T-cell (primary cell): ENCODE measurements around the gene ACER2. TPM values are rescaled to one million over a fixed set of nuclear protein-coding genes. Genes with fewer than 3 reads are reported as not detected.
A peak's percentile ranks its signal among the peaks of the same experiment; 100 is the strongest.
"Not testable (repeated sequence)": the region's sequence is repeated elsewhere in the genome, so short reads cannot be mapped to it uniquely, and the experiment has no call there.

Source experiments
- ATAC-seq, 4 experiments: fragments of 200-7000 bp in 3 of 4; fragments of 150-1000 bp in 1 of 4; cut with Tn5 transposase; replicated peaks in 1 of 4; 1 replicate in 3 of 4; 2 replicates in 1 of 4; pipeline ENCODE4 v1.10.0; 2021; ENCODE audit warnings: moderate library complexity in 3 of 4, mild to moderate bottlenecking in 2 of 4, moderate number of reproducible peaks in 1 of 4
- CTCF ChIA-PET, 2 donors: fragments of 300-600 bp; sonication (Branson Sonifier 250); formaldehyde crosslinking; loops; one replicate each; lab custom pipeline; 2022; ENCODE audit warnings: antibody characterized with exemption in 2 of 2; lab: Charles Lee
- POLR2A ChIA-PET, 2 donors: fragments of 300-600 bp; sonication (Branson Sonifier 250); formaldehyde crosslinking; loops; one replicate each; lab custom pipeline; 2022; ENCODE audit warnings: antibody characterized with exemption in 2 of 2; lab: Charles Lee
- DNase-seq, 35 experiments: peaks; one replicate each; pipeline versions ENCODE4 v3.0.0 to v3.0.0-alpha.2; 2013 to 2023
- H3K27ac ChIP-seq: one replicate; pipeline ENCODE4 v1.5.1; 2013; ENCODE audit warnings: low read length
- H3K27me3 ChIP-seq, 2 experiments: replicated peaks in 1 of 2; 1 replicate in 1 of 2; 2 replicates in 1 of 2; pipeline versions ENCODE4 v1.6.1 to v1.7.0; 2013; ENCODE audit warnings: low read length in 1 of 2, mixed read lengths in 1 of 2; ENCODE audit not compliant: control insufficient read depth in 2 of 2, insufficient read depth in 2 of 2; ENCODE audit errors: extremely low read depth in 1 of 2
- H3K36me3 ChIP-seq, 2 donors: 1 replicate in 1 of 2; 2 replicates in 1 of 2; pipeline versions ENCODE4 v1.6.1 to v1.7.0; 2013; ENCODE audit warnings: low read length in 1 of 2; ENCODE audit not compliant: control insufficient read depth in 2 of 2, insufficient read depth in 1 of 2; ENCODE audit errors: extremely low read depth in 1 of 2
- H3K4me1 ChIP-seq, 2 experiments: 1 replicate in 1 of 2; 2 replicates in 1 of 2; pipeline versions ENCODE4 v1.6.1 to v1.7.0; 2013; ENCODE audit warnings: low read length in 2 of 2, mixed read lengths in 1 of 2; ENCODE audit not compliant: insufficient read depth in 2 of 2, control insufficient read depth in 1 of 2; ENCODE audit errors: extremely low read depth in 1 of 2
- H3K4me3 ChIP-seq, 2 donors: 1 replicate in 1 of 2; 2 replicates in 1 of 2; pipeline versions ENCODE4 v1.5.1 to v1.7.0; 2013; ENCODE audit warnings: mild to moderate bottlenecking in 2 of 2, low read length in 1 of 2, moderate library complexity in 1 of 2; ENCODE audit not compliant: control insufficient read depth in 1 of 2; ENCODE audit errors: extremely low read depth in 1 of 2
- H3K9me3 ChIP-seq: 2 replicates; pipeline ENCODE4 v1.7.0; 2013
- H3K27ac Mint-ChIP-seq, 2 donors: one replicate each; pipeline ENCODE4 v1.8.0; 2020 to 2021; ENCODE audit warnings: mild to moderate bottlenecking in 2 of 2, mixed read lengths in 2 of 2
- H3K27me3 Mint-ChIP-seq, 2 donors: one replicate each; pipeline ENCODE4 v1.8.0; 2021 to 2022; ENCODE audit warnings: mixed read lengths in 2 of 2
- H3K36me3 Mint-ChIP-seq: one replicate; pipeline ENCODE4 v1.8.0; 2021; ENCODE audit warnings: mixed read lengths
- H3K4me1 Mint-ChIP-seq, 3 donors: one replicate each; pipeline ENCODE4 v1.8.0; 2020 to 2022; ENCODE audit warnings: mixed read lengths in 3 of 3, mild to moderate bottlenecking in 1 of 3
- H3K4me3 Mint-ChIP-seq, 3 donors: one replicate each; pipeline ENCODE4 v1.8.0; 2020 to 2022; ENCODE audit warnings: mild to moderate bottlenecking in 3 of 3, mixed read lengths in 3 of 3, moderate library complexity in 3 of 3
- H3K9me3 Mint-ChIP-seq, 3 donors: one replicate each; pipeline ENCODE4 v1.8.0; 2020 to 2022; ENCODE audit warnings: mixed read lengths in 3 of 3
- WGBS: methylation state at CpG from one replicate; pipeline ENCODE4 v1.1.5; 2013; ENCODE audit warnings: missing lambda C conversion rate; ENCODE audit not compliant: insufficient coverage; 5-methylcytosine and 5-hydroxymethylcytosine counted together
- total RNA-seq, 35 experiments: library from RNA in 6 of 35; stranded (reverse) in 6 of 35; fragments of 120-200 nt in 1 of 35; gene quantifications; one replicate each; pipeline versions ENCODE4 v1.2.1 to v1.2.4 and lab custom pipeline; 2013 to 2026

Gene ACER2
- total RNA-seq, 5 donors from 2014 or later (not counting 1 experiment from before 2014, with no cell fraction given), result 1.4 to 4.1 (median 3.2) TPM

GRCh38 chr9:19410195-19410503 lies 1.3 kb downstream of the ACER2 start:
- Histone ChIP-seq H3K36me3 (no peaks in the 10 kb centered on the region), H3K27me3 (no peaks in the 10 kb centered on the region), H3K27ac (no peak overlapping the region), H3K9me3 (no peaks in the 10 kb centered on the region), H3K4me3 (no peak overlapping the region), H3K4me1 (peaks cover 8 to 20% of the 10 kb centered on the region in 2 experiments)
- H3K4me3 Mint-ChIP-seq, result peak overlapping the region; percentile 94 to 96 (median 94)
- no peaks in the 10 kb centered on the region for H3K9me3 Mint-ChIP-seq
- peak overlapping the region in 1 of 2 donors; percentile 83 for H3K27ac Mint-ChIP-seq
- CTCF ChIA-PET, result no interaction called here
- H3K36me3 Mint-ChIP-seq, result peaks cover 3% of the 10 kb centered on the region
- WGBS, result no CpG with 5 or more reads among the region's 2 CpGs
- peaks cover 17 to 21% (median 21%) of the 10 kb centered on the region in 3 donors for H3K4me1 Mint-ChIP-seq
- POLR2A ChIA-PET, result no interaction called here
- ATAC-seq (no peak), DNase-seq (no peak)
- no peaks in the 10 kb centered on the region for H3K27me3 Mint-ChIP-seq

GRCh38 chr9:19410594-19410993 lies 1.8 kb downstream of the ACER2 start:
- H3K27me3 Mint-ChIP-seq, result no peaks in the 10 kb centered on the region
- CTCF ChIA-PET, result no interaction called here
- peaks cover 8 to 20% of the 10 kb centered on the region in 2 experiments for H3K4me1 ChIP-seq
- H3K9me3 ChIP-seq, result no peaks in the 10 kb centered on the region
- H3K27ac Mint-ChIP-seq, result no peak overlapping the region
- H3K36me3 ChIP-seq, result no peaks in the 10 kb centered on the region
- DNase-seq (no peak), ATAC-seq (no peak)
- peaks cover 3% of the 10 kb centered on the region for H3K36me3 Mint-ChIP-seq
- peaks cover 17 to 21% (median 21%) of the 10 kb centered on the region in 3 donors for H3K4me1 Mint-ChIP-seq
- WGBS, result no CpG with 5 or more reads among the region's 2 CpGs
- POLR2A ChIA-PET, result interaction anchor here in 1 of 2 donors (0.5 kb wide), 1 partner anchor 13 kb away, joined by 8 read pairs; no protein-coding TSS in a partner anchor
- no peaks in the 10 kb centered on the region for H3K9me3 Mint-ChIP-seq
- H3K27ac ChIP-seq, result no peak overlapping the region
- peak overlapping the region in 2 of 3 donors; percentile 94 to 96 for H3K4me3 Mint-ChIP-seq
- H3K4me3 ChIP-seq, result no peak overlapping the region
- no peaks in the 10 kb centered on the region for H3K27me3 ChIP-seq

- POLR2A ChIA-PET, result interaction anchor here in 1 of 2 donors (0.5 kb wide), 1 partner anchor 12 kb away, joined by 8 read pairs; no protein-coding TSS in a partner anchor
- no peak overlapping the region for H3K4me3 Mint-ChIP-seq
- no peak overlapping the region for H3K27ac Mint-ChIP-seq
Measured at GRCh38 chr9:19411316-19411715, 2.5 kb downstream of the ACER2 start.

GRCh38 chr9:19413456-19413855 lies 4.6 kb downstream of the ACER2 start:
- not testable (repeated sequence) for ATAC-seq

More at GRCh38 chr9:19411316-19411715, 2.5 kb downstream of the ACER2 start:
- H3K9me3 Mint-ChIP-seq, result no peaks in the 10 kb centered on the region
- DNase-seq (no peak), ATAC-seq (no peak)
- Histone ChIP-seq H3K4me1 (peaks cover 8 to 20% of the 10 kb centered on the region in 2 experiments), H3K4me3 (no peak overlapping the region), H3K9me3 (no peaks in the 10 kb centered on the region), H3K27me3 (no peaks in the 10 kb centered on the region), H3K36me3 (no peaks in the 10 kb centered on the region), H3K27ac (no peak overlapping the region)
- peaks cover 17 to 21% (median 21%) of the 10 kb centered on the region in 3 donors for H3K4me1 Mint-ChIP-seq
- 100% methylated on average over 2 of the region's 8 CpGs for WGBS
- CTCF ChIA-PET, result interaction anchor here in 1 of 2 donors (0.6 kb wide), 1 partner anchor 231 kb away, joined by 5 read pairs; no protein-coding TSS in a partner anchor
- H3K36me3 Mint-ChIP-seq, result peaks cover 6% of the 10 kb centered on the region
- no peaks in the 10 kb centered on the region for H3K27me3 Mint-ChIP-seq

GRCh38 chr9:19416143-19416542 lies 7.3 kb downstream of the ACER2 start:
- Histone ChIP-seq H3K4me3 (no peak overlapping the region), H3K4me1 (no peaks in the 10 kb centered on the region), H3K9me3 (no peaks in the 10 kb centered on the region), H3K27ac (no peak overlapping the region), H3K36me3 (no peaks in the 10 kb centered on the region), H3K27me3 (no peaks in the 10 kb centered on the region)
- no CpG with 5 or more reads among the region's 2 CpGs for WGBS
- ChIA-PET CTCF (no interaction called here), POLR2A (interaction anchor here in 1 of 2 donors (0.7 kb wide), 1 partner anchor 25 kb away, joined by 8 read pairs; no protein-coding TSS in a partner anchor)
- no peaks in the 10 kb centered on the region for H3K27me3 Mint-ChIP-seq
- peaks cover 2 to 7% (median 3%) of the 10 kb centered on the region in 3 donors for H3K4me1 Mint-ChIP-seq
- no peaks in the 10 kb centered on the region for H3K9me3 Mint-ChIP-seq
- H3K36me3 Mint-ChIP-seq, result peaks cover 19% of the 10 kb centered on the region
- no peak overlapping the region for H3K27ac Mint-ChIP-seq
- no peak overlapping the region for H3K4me3 Mint-ChIP-seq
- ATAC-seq, result no peak
- DNase-seq, result no peak

More at GRCh38 chr9:19413456-19413855, 4.6 kb downstream of the ACER2 start:
- DNase-seq, H3K27ac Mint-ChIP-seq, CTCF ChIA-PET, H3K9me3 ChIP-seq, H3K9me3 Mint-ChIP-seq, H3K27me3 ChIP-seq, H3K4me3 Mint-ChIP-seq, H3K36me3 ChIP-seq, POLR2A ChIA-PET, H3K27me3 Mint-ChIP-seq, H3K27ac ChIP-seq, H3K4me3 ChIP-seq: not testable (repeated sequence)
- WGBS, result no CpG with 5 or more reads among the region's 3 CpGs
- H3K36me3 Mint-ChIP-seq, result peaks cover 19% of the 10 kb centered on the region
- peaks cover 8 to 15% of the 10 kb centered on the region in 2 experiments for H3K4me1 ChIP-seq
- H3K4me1 Mint-ChIP-seq, result peaks cover 12 to 15% (median 14%) of the 10 kb centered on the region in 3 donors

- no peak overlapping the region for H3K27ac Mint-ChIP-seq
- no peaks in the 10 kb centered on the region for H3K36me3 ChIP-seq
- DNase-seq, result no peak
- no peaks in the 10 kb centered on the region for H3K9me3 Mint-ChIP-seq
- POLR2A ChIA-PET, result no interaction called here
- CTCF ChIA-PET, result no interaction called here
- no peaks in the 10 kb centered on the region for H3K4me1 ChIP-seq
- H3K4me3 ChIP-seq, result no peak overlapping the region
- H3K36me3 Mint-ChIP-seq, result peaks cover 28% of the 10 kb centered on the region
- no CpG with 5 or more reads among the region's 1 CpG for WGBS
- no peak for ATAC-seq
- no peaks in the 10 kb centered on the region for H3K4me1 Mint-ChIP-seq
- H3K9me3 ChIP-seq, result no peaks in the 10 kb centered on the region
- H3K4me3 Mint-ChIP-seq, result no peak overlapping the region
- H3K27me3 ChIP-seq, result no peaks in the 10 kb centered on the region
- H3K27ac ChIP-seq, result no peak overlapping the region
- no peaks in the 10 kb centered on the region for H3K27me3 Mint-ChIP-seq
Measured at GRCh38 chr9:19420877-19421276, 12.1 kb downstream of the ACER2 start.
